MM.1S (cell line): ENCODE measurements around the gene MPHOSPH9.
"Not testable (repeated sequence)": the region's sequence is repeated elsewhere in the genome, so short reads cannot be mapped to it uniquely, and the experiment has no call there.

Source experiments
- CTCF ChIP-seq: fragments of 300-600 bp; sonication (generic); IDR thresholded peaks from 2 replicates; pipeline ENCODE4 v1.5.1; 2016; ENCODE audit warnings: antibody characterized with exemption, low read length, mixed read lengths
- EZH2 ChIP-seq: fragments of 300-600 bp; sonication (generic); optimal IDR thresholded peaks from 2 replicates; pipeline ENCODE3; 2017; ENCODE audit warnings: low read depth, mild to moderate bottlenecking, antibody characterized with exemption, low read length, mixed read lengths
- EZH2phosphoT487 ChIP-seq: fragments of 300-600 bp; sonication (generic); IDR thresholded peaks from 2 replicates; pipeline ENCODE4 v1.6.1; 2018; ENCODE audit warnings: antibody characterized with exemption, low read length

- not testable (repeated sequence) for TF ChIP-seq EZH2, CTCF, EZH2phosphoT487
Measured at GRCh38 chr12:123248996-123249741, 16.2 kb upstream of the MPHOSPH9 start.
